Keratinocyte (primary cell): ENCODE measurements around the gene CARMIL3. TPM values are rescaled to one million over a fixed set of nuclear protein-coding genes. Genes with fewer than 3 reads are reported as not detected.

Experiments
- DNase-seq: peaks from one replicate; pipeline ENCODE4 v3.0.0-alpha.2; 2011; ENCODE audit warnings: low read depth, missing footprints, low spot score
- FAIRE-seq: peaks from 2 replicates; lab custom pipeline; 2011; peaks lifted over from hg19 to GRCh38; lab: Jason Lieb, UNC
- H2AFZ ChIP-seq: 2 replicates; pipeline ENCODE4 v1.6.0; 2012; ENCODE audit warnings: low read length, control low read depth, inconsistent platforms; ENCODE audit not compliant: control insufficient read depth
- H3K27ac ChIP-seq: 2 replicates; pipeline ENCODE4 v1.5.1; 2011; ENCODE audit warnings: low read length; ENCODE audit not compliant: control insufficient read depth, insufficient read depth
- H3K27me3 ChIP-seq: 3 replicates; pipeline ENCODE4 v1.6.0; 2011; ENCODE audit warnings: low read length; ENCODE audit not compliant: control insufficient read depth, insufficient read depth; ENCODE audit errors: extremely low read depth
- H3K36me3 ChIP-seq, 2 experiments: 2 replicates in 1 of 2; 3 replicates in 1 of 2; pipeline ENCODE4 v1.5.1; 2011; ENCODE audit warnings: low read length in 2 of 2, mild to moderate bottlenecking in 1 of 2; ENCODE audit not compliant: control insufficient read depth in 2 of 2, insufficient read depth in 2 of 2; ENCODE audit errors: extremely low read depth in 1 of 2
- H3K4me1 ChIP-seq: 3 replicates; pipeline ENCODE4 v1.5.1; 2011; ENCODE audit warnings: low read length; ENCODE audit not compliant: control insufficient read depth, insufficient read depth; ENCODE audit errors: extremely low read depth
- H3K4me2 ChIP-seq: 3 replicates; pipeline ENCODE4 v1.6.0; 2011; ENCODE audit warnings: low read depth, low read length; ENCODE audit not compliant: control insufficient read depth, insufficient read depth; ENCODE audit errors: extremely low read depth
- H3K4me3 ChIP-seq, 3 experiments: fragments of 200-600 bp in 1 of 3; sonication (generic) in 1 of 3; 2 replicates in 2 of 3; 3 replicates in 1 of 3; pipeline ENCODE4 v1.5.1; 2011 to 2016; ENCODE audit warnings: low read length in 3 of 3, mild to moderate bottlenecking in 3 of 3, control low read depth in 2 of 3, inconsistent platforms in 1 of 3, low read depth in 1 of 3, mixed read lengths in 1 of 3, mixed run types in 1 of 3, moderate library complexity in 1 of 3; ENCODE audit not compliant: control insufficient read depth in 2 of 3, insufficient read depth in 2 of 3; ENCODE audit errors: extremely low read depth in 1 of 3
- H3K79me2 ChIP-seq: 2 replicates; pipeline ENCODE4 v1.6.0; 2012; ENCODE audit warnings: low read length; ENCODE audit not compliant: control insufficient read depth, insufficient read depth
- H3K9ac ChIP-seq: 3 replicates; pipeline ENCODE4 v1.6.0; 2011; ENCODE audit warnings: low read length; ENCODE audit not compliant: control insufficient read depth, insufficient read depth; ENCODE audit errors: extremely low read depth
- H3K9me1 ChIP-seq: 3 replicates; pipeline ENCODE4 v1.6.0; 2011; ENCODE audit warnings: low read length; ENCODE audit not compliant: control insufficient read depth, insufficient read depth; ENCODE audit errors: extremely low read depth
- H3K9me3 ChIP-seq: 2 replicates; pipeline ENCODE4 v1.5.1; 2012; ENCODE audit warnings: low read depth, low read length; ENCODE audit not compliant: control insufficient read depth
- H4K20me1 ChIP-seq: 3 replicates; pipeline ENCODE4 v1.6.0; 2011; ENCODE audit warnings: low read length; ENCODE audit not compliant: control insufficient read depth, insufficient read depth; ENCODE audit errors: extremely low read depth
- EZH2 ChIP-seq: IDR thresholded peaks from one replicate; pipeline ENCODE4 v1.6.1; 2012; ENCODE audit warnings: inconsistent platforms, mild to moderate bottlenecking, low read length, moderate library complexity
- dilution Hi-C: fragments of 300-500 bp; cut with MboI; formaldehyde crosslinking; loops from one replicate; pipeline ENCODE4 v1.7.0; 2020; ENCODE audit warnings: low sequenced_read_pairs; ENCODE audit not compliant: extremely low pct_ligation_motif_present
- polyA plus RNA-seq, 5 experiments: library from polyadenylated mRNA; depleted of rRNA in 3 of 5; stranded (reverse) in 3 of 5; stranded (forward) in 1 of 5; unstranded in 1 of 5; fragments of >200 nt; gene quantifications; 1 replicate in 1 of 5; 2 replicates in 3 of 5; 3 replicates in 1 of 5; pipeline versions ENCODE4 v1.2.1 to v1.2.3, GENCODE V29; 2011 to 2012; ENCODE audit warnings: missing spikeins in 2 of 5, low read depth in 1 of 5, low replicate concordance in 1 of 5
- TF ChIP-seq, protein P1 (sequence below), 3 experiments: IDR thresholded peaks in 1 of 3; conservative IDR thresholded peaks in 1 of 3; optimal IDR thresholded peaks in 1 of 3; 2 replicates in 2 of 3; 3 replicates in 1 of 3; pipeline versions ENCODE3 to v1.5.1; 2011; ENCODE audit warnings: low read length in 3 of 3, mild to moderate bottlenecking in 3 of 3, moderate library complexity in 2 of 3, control low read depth in 1 of 3, inconsistent platforms in 1 of 3; ENCODE audit not compliant: insufficient read depth in 2 of 3; ENCODE audit errors: extremely low read depth in 1 of 3

The CARMIL3 gene
- polyA plus RNA-seq, 1 donor (not counting 4 experiments of a cell fraction or from before 2014, with no cell fraction given): 0.12 TPM

DNA sequence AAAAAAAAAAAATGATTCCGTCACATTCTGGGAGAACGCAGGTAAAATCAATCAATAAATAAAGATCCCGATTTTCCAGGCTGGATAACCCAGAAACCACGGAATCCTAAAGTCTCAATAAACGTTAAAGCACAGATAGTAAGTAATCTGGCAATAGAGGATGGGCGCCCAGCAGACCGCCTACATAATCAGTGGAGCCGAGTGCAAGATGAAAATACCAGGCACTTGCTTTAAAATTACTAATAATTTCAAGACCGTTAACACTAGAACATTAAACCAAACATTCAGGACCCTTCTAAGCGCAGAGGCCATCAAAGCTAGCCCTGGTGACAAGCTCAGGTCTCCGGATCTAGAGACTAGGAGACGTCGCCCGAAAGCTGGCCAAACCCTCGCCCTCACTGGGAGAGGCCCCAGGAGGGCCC is 61.6 kb downstream of the CARMIL3 start:
- Histone ChIP-seq H3K27ac (peak overlapping the region; percentile 97), H4K20me1 (no peaks in the 10 kb centered on the region), H3K27me3 (no peaks in the 10 kb centered on the region), H3K4me2 (peak overlapping the region; percentile 71), H3K4me1 (peaks cover 21% of the 10 kb centered on the region), H2AFZ (peak overlapping the region; percentile 72), H3K36me3 (peaks cover 0 to 10% of the 10 kb centered on the region in 2 experiments), H3K9me3 (no peaks in the 10 kb centered on the region), H3K9me1 (no peaks in the 10 kb centered on the region), H3K4me3 (peak overlapping the region; percentile 67 to 84 (median 68)), H3K79me2 (no peaks in the 10 kb centered on the region), H3K9ac (peak overlapping the region; percentile 90)
- DNase-seq (no peak), FAIRE-seq (no peak)
- TF ChIP-seq EZH2: no peak
- TF ChIP-seq, protein P1, sequence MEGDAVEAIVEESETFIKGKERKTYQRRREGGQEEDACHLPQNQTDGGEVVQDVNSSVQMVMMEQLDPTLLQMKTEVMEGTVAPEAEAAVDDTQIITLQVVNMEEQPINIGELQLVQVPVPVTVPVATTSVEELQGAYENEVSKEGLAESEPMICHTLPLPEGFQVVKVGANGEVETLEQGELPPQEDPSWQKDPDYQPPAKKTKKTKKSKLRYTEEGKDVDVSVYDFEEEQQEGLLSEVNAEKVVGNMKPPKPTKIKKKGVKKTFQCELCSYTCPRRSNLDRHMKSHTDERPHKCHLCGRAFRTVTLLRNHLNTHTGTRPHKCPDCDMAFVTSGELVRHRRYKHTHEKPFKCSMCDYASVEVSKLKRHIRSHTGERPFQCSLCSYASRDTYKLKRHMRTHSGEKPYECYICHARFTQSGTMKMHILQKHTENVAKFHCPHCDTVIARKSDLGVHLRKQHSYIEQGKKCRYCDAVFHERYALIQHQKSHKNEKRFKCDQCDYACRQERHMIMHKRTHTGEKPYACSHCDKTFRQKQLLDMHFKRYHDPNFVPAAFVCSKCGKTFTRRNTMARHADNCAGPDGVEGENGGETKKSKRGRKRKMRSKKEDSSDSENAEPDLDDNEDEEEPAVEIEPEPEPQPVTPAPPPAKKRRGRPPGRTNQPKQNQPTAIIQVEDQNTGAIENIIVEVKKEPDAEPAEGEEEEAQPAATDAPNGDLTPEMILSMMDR (optimal IDR thresholded peaks at IDR 0.05 in 1 of 3, IDR thresholded peaks at IDR 0.05 in 1 of 3, conservative IDR thresholded peaks at IDR 0.05 in 1 of 3; ENCODE audit: extremely low read depth in 1 of 3, insufficient read depth in 2 of 3, low read length in 3 of 3): no peak
- dilution Hi-C loops: no loop called here

DNA sequence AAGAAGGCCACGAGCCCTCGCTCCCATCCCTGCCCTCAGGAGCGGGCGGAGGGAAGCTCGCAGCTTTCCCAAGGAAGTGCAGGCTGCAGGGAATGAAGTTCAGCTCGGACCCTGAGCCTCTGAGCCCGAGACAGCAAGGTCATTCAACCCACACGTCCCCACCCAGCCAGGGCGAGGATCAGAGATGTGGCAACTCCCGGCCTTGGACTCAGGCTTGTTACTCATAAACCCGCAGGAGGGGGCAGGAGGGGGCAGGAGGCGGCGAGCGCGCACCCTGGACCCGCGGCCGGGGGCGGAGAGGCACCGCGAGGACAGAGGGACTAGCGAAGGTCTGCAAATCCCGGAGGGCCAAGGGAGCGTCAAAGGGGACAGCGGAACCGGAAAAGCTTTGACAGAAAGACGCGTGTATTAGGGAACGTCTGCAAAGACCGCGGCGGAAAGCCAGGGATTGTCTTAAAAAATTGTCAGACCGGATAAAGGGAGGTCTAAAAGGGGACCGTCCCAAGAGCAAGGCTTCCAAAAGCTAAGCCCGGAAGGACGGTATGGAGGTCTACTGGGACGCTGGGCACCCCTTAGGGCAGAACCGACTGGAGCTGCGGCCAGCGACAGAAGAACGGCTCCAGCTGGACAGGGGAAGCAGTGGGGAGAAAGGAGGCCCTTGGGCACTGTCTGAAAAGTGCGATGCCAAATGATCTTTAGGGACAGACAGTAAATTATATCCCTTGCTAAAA is 62.2 kb downstream of the CARMIL3 start:
- no peak for TF ChIP-seq EZH2
- TF ChIP-seq, protein P1 (optimal IDR thresholded peaks at IDR 0.05 in 1 of 3, IDR thresholded peaks at IDR 0.05 in 1 of 3, conservative IDR thresholded peaks at IDR 0.05 in 1 of 3; ENCODE audit: extremely low read depth in 1 of 3, insufficient read depth in 2 of 3, low read length in 3 of 3): no peak
- Histone ChIP-seq H3K4me3 (peak overlapping the region; percentile 67 to 84 (median 68)), H3K4me1 (peaks cover 17% of the 10 kb centered on the region), H3K4me2 (peak overlapping the region; percentile 71), H3K79me2 (no peaks in the 10 kb centered on the region), H3K27ac (peak overlapping the region; percentile 97), H2AFZ (peak overlapping the region; percentile 72), H4K20me1 (no peaks in the 10 kb centered on the region), H3K9me3 (no peaks in the 10 kb centered on the region), H3K36me3 (peaks cover 5 to 16% of the 10 kb centered on the region in 2 experiments), H3K27me3 (no peaks in the 10 kb centered on the region), H3K9ac (peak overlapping the region; percentile 90), H3K9me1 (no peaks in the 10 kb centered on the region)
- dilution Hi-C loops: no loop called here
- peak; percentile 44 for DNase-seq
- no peak for FAIRE-seq
